IMR-90 (cell line): Measurements from ENCODE around the gene NIPAL1. TPM values are rescaled to one million over a fixed set of nuclear protein-coding genes. Genes with fewer than 3 reads are reported as not detected.

Experiments used
- ATAC-seq: fragments of 200-7000 bp; cut with Tn5 transposase; 2 replicates; pipeline ENCODE4 v1.9.1; 2020; ENCODE audit warnings: low read depth, mild to moderate bottlenecking, moderate library complexity
- BruUV-seq: library from RNA; stranded (reverse); fragments of 400-500 nt; replicated peaks from 2 replicates; lab custom pipeline; 2021; lab: Mats Ljungman, UMichigan
- CTCF ChIA-PET: fragments of 300-600 bp; formaldehyde crosslinking; extraction: SDS; loops from one replicate; lab custom pipeline; 2021; ENCODE audit warnings: antibody characterized with exemption; lab: Yijun Ruan, JAX
- POLR2A ChIA-PET: fragments of 300-600 bp; sonication (Branson Sonifier 250); formaldehyde crosslinking; loops from one replicate; lab custom pipeline; 2022; ENCODE audit warnings: antibody characterized with exemption; ENCODE audit not compliant: unreplicated experiment; lab: Charles Lee
- DNase-seq: peaks from one replicate; pipeline ENCODE4 v3.0.0; 2013
- H2AFZ ChIP-seq: replicated peaks from 2 replicates; pipeline ENCODE3; 2013; ENCODE audit warnings: low read length, mild to moderate bottlenecking; ENCODE audit not compliant: poor library complexity
- H2AK5ac ChIP-seq: 2 replicates; pipeline ENCODE4 v1.6.1; 2013; ENCODE audit warnings: low read depth, low read length, inconsistent platforms
- H2AK9ac ChIP-seq: replicated peaks from 2 replicates; pipeline ENCODE3; 2013; ENCODE audit warnings: mild to moderate bottlenecking, low read depth, low read length, moderate library complexity; ENCODE audit not compliant: poor library complexity
- H2BK120ac ChIP-seq: 2 replicates; pipeline ENCODE4 v1.6.1; 2013; ENCODE audit warnings: low read depth, low read length, inconsistent platforms
- H2BK15ac ChIP-seq: 3 replicates; pipeline ENCODE4 v1.6.1; 2013; ENCODE audit warnings: low read depth, low read length, inconsistent platforms
- H2BK20ac ChIP-seq: 2 replicates; pipeline ENCODE4 v1.6.1; 2013; ENCODE audit warnings: low read depth, mild to moderate bottlenecking, inconsistent platforms, low read length, moderate library complexity
- H2BK5ac ChIP-seq: 2 replicates; pipeline ENCODE4 v1.6.1; 2013; ENCODE audit warnings: mild to moderate bottlenecking, low read depth, low read length, inconsistent platforms; ENCODE audit not compliant: poor library complexity, severe bottlenecking
- H3K14ac ChIP-seq: replicated peaks from 2 replicates; pipeline ENCODE4 v1.6.1; 2013; ENCODE audit warnings: low read depth, low read length, inconsistent platforms
- H3K18ac ChIP-seq: 2 replicates; pipeline ENCODE4 v1.6.1; 2013; ENCODE audit warnings: low read depth, low read length, control low read depth
- H3K23ac ChIP-seq: 2 replicates; pipeline ENCODE4 v1.6.1; 2013; ENCODE audit warnings: low read depth, low read length, inconsistent platforms
- H3K27ac ChIP-seq: 2 replicates; pipeline ENCODE4 v1.5.1; 2013; ENCODE audit warnings: mild to moderate bottlenecking, control low read depth, low read length; ENCODE audit not compliant: insufficient read depth
- H3K27me3 ChIP-seq: 2 replicates; pipeline ENCODE4 v1.6.1; 2013; ENCODE audit warnings: low read length; ENCODE audit not compliant: control insufficient read depth, insufficient read depth
- H3K36me3 ChIP-seq: 2 replicates; pipeline ENCODE4 v1.6.1; 2013; ENCODE audit warnings: low read length, mixed read lengths; ENCODE audit not compliant: control insufficient read depth, insufficient read depth
- H3K4ac ChIP-seq: 2 replicates; pipeline ENCODE4 v1.6.1; 2013; ENCODE audit warnings: low read depth, low read length, inconsistent platforms
- H3K4me1 ChIP-seq: 2 replicates; pipeline ENCODE4 v1.6.1; 2013; ENCODE audit warnings: low read length, mixed read lengths; ENCODE audit not compliant: control insufficient read depth, insufficient read depth
- H3K4me2 ChIP-seq: 2 replicates; pipeline ENCODE4 v1.6.1; 2013; ENCODE audit warnings: low read depth, mild to moderate bottlenecking, control low read depth, low read length, moderate library complexity
- H3K4me3 ChIP-seq: 2 replicates; pipeline ENCODE4 v1.5.1; 2013; ENCODE audit warnings: low read depth, mild to moderate bottlenecking, control low read depth, low read length, moderate library complexity; ENCODE audit not compliant: insufficient read depth
- H3K56ac ChIP-seq: 2 replicates; pipeline ENCODE4 v1.6.1; 2013; ENCODE audit warnings: low read length, inconsistent platforms; ENCODE audit not compliant: insufficient read depth; ENCODE audit errors: extremely low read depth
- H3K79me1 ChIP-seq, 2 experiments: 2 replicates each; pipeline ENCODE4 v1.6.1; 2013; ENCODE audit warnings: low read length in 2 of 2, inconsistent platforms in 1 of 2, low read depth in 1 of 2
- H3K9ac ChIP-seq: 2 replicates; pipeline ENCODE4 v1.6.1; 2013; ENCODE audit warnings: low read depth, low read length, control low read depth
- H3K9me1 ChIP-seq: 2 replicates; pipeline ENCODE4 v1.6.1; 2013; ENCODE audit warnings: low read length, inconsistent platforms; ENCODE audit not compliant: insufficient read depth
- H3K9me3 ChIP-seq: 2 replicates; pipeline ENCODE4 v1.6.1; 2013; ENCODE audit warnings: low read length; ENCODE audit not compliant: control insufficient read depth, insufficient read depth
- H4K20me1 ChIP-seq: 2 replicates; pipeline ENCODE4 v1.6.1; 2013; ENCODE audit warnings: low read length, inconsistent platforms; ENCODE audit not compliant: insufficient read depth
- H4K5ac ChIP-seq: 2 replicates; pipeline ENCODE4 v1.6.1; 2013; ENCODE audit warnings: mild to moderate bottlenecking, low read depth, low read length, control low read depth
- H4K8ac ChIP-seq, 2 experiments: 2 replicates each; pipeline ENCODE4 v1.6.1; 2013; ENCODE audit warnings: low read depth in 2 of 2, low read length in 2 of 2, control low read depth in 1 of 2, inconsistent platforms in 1 of 2
- H4K91ac ChIP-seq: 2 replicates; pipeline ENCODE4 v1.6.1; 2013; ENCODE audit warnings: low read depth, low read length, inconsistent platforms; ENCODE audit not compliant: insufficient read depth
- BHLHE40 ChIP-seq: fragments of 150-350 bp; IDR thresholded peaks from 2 replicates; pipeline ENCODE4 v1.6.1; 2016; ENCODE audit warnings: mild to moderate bottlenecking, low read depth, low read length
- CEBPB ChIP-seq: IDR thresholded peaks from 2 replicates; pipeline ENCODE4 v1.6.1; 2012; ENCODE audit warnings: low read depth, low read length, improper control_type of control experiment
- MAFK ChIP-seq: IDR thresholded peaks from 2 replicates; pipeline ENCODE4 v1.6.1; 2012; ENCODE audit warnings: low read depth, low read length, improper control_type of control experiment
- MAZ ChIP-seq: IDR thresholded peaks from 2 replicates; pipeline ENCODE4 v1.6.1; 2012; ENCODE audit warnings: low read depth, mild to moderate bottlenecking, low read length, improper control_type of control experiment, moderate library complexity, borderline replicate concordance
- MXI1 ChIP-seq: IDR thresholded peaks from 2 replicates; pipeline ENCODE4 v1.6.1; 2012; ENCODE audit warnings: low read depth, mild to moderate bottlenecking, low read length, moderate library complexity, borderline replicate concordance
- WGBS, 2 experiments: methylation state at CpG; one replicate each; pipeline versions ENCODE4 v1.1.5 to v1.1.7; 2013; ENCODE audit warnings: missing lambda C conversion rate in 2 of 2; ENCODE audit not compliant: insufficient read length in 1 of 2; ENCODE audit errors: extremely low coverage in 2 of 2; 5-methylcytosine and 5-hydroxymethylcytosine counted together
- dilution Hi-C: fragments of 300-500 bp; cut with HindIII; formaldehyde crosslinking; loops from one replicate; pipeline ENCODE4 v1.14.3; 2018; ENCODE audit warnings: low sequenced_read_pairs; ENCODE audit not compliant: unreplicated experiment
- in situ Hi-C: fragments of 300-500 bp; cut with MboI; formaldehyde crosslinking; loops from 3 replicates; pipeline ENCODE4 v1.14.3; 2019; ENCODE audit warnings: low sequenced_read_pairs, inconsistent platforms, mixed read lengths
- intact Hi-C: fragments of 100-400 bp; cut with micrococcal nuclease; formaldehyde crosslinking; loops from 2 replicates; pipeline ENCODE4 v1.10.0; 2022
- polyA plus RNA-seq, 3 experiments: library from polyadenylated mRNA; depleted of rRNA; stranded (reverse); fragments of >200 nt; gene quantifications; 2 replicates each; pipeline ENCODE4 v1.2.3, GENCODE V29; 2012; ENCODE audit warnings: low replicate concordance in 1 of 3
- total RNA-seq: library from RNA; depleted of rRNA; stranded (reverse); fragments of >200 nt; gene quantifications from 2 replicates; pipeline ENCODE4 v1.2.3, GENCODE V29; 2012
- TF ChIP-seq, protein P1 (sequence below): conservative IDR thresholded peaks from 2 replicates; pipeline ENCODE4 v1.5.1; 2012; ENCODE audit warnings: mild to moderate bottlenecking, low read depth, low read length, improper control_type of control experiment

Gene NIPAL1
- total and polyA plus RNA-seq, 2 of the 4 experiments (the other 2 are of a cell fraction) = 0.89 to 1.1 TPM

DNA sequence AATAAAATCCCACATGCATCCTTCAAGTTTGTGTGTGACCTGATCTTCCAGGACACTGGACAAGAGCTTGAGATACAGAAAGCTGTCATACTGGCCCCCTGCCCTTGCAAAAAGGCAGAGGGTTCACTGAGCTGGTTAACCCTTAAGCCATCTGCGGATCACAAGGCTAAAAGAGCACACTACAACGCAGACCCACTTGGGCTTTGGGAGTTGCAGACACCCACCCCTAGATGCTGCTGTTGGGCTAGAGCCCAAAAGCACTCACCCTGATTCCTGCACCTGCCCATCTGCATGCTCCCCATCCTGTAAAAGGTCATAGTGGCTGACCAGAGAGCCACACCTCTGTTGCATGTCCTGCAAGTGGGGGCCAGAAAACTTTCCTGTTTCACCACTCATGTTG lies 66.4 kb downstream of the NIPAL1 start:
- Histone ChIP-seq H3K4me3 (no peak overlapping the region), H3K9me1 (no peaks in the 10 kb centered on the region), H4K91ac (no peak overlapping the region), H3K9me3 (no peaks in the 10 kb centered on the region), H3K4me1 (no peaks in the 10 kb centered on the region), H3K4me2 (no peak overlapping the region), H2AK9ac (no peak overlapping the region), H2BK120ac (no peak overlapping the region), H3K4ac (no peak overlapping the region), H3K79me1 (no peaks in the 10 kb centered on the region), H3K9ac (no peak overlapping the region), H2BK5ac (no peak overlapping the region), H4K8ac (no peak overlapping the region), H4K5ac (no peak overlapping the region), H3K14ac (no peak overlapping the region), H3K27ac (no peak overlapping the region), H4K20me1 (no peaks in the 10 kb centered on the region), H3K36me3 (no peaks in the 10 kb centered on the region), H2BK15ac (no peak overlapping the region), H2AK5ac (no peak overlapping the region), H2AFZ (no peak overlapping the region), H3K56ac (no peak overlapping the region), H3K27me3 (no peaks in the 10 kb centered on the region; the same call in none of the 2 replicates), H2BK20ac (no peak overlapping the region), H3K23ac (no peak overlapping the region), H3K18ac (no peak overlapping the region)
- intact Hi-C loops = loop anchor here (5.0 kb wide), 1 partner anchor 46 kb away; no protein-coding TSS in a partner anchor
- dilution Hi-C loops = no loop called here
- no TSS peak for BruUV-seq
- DNase-seq (no peak), ATAC-seq (no peak)
- CTCF ChIA-PET = no interaction called here
- in situ Hi-C loops = loop anchor here (10.0 kb wide), 1 partner anchor 398 kb away; no protein-coding TSS in a partner anchor
- no peak for TF ChIP-seq CEBPB
- TF ChIP-seq MXI1 = no peak
- no peak for TF ChIP-seq MAFK
- TF ChIP-seq BHLHE40 = no peak
- no peak for TF ChIP-seq MAZ
- TF ChIP-seq, protein P1, sequence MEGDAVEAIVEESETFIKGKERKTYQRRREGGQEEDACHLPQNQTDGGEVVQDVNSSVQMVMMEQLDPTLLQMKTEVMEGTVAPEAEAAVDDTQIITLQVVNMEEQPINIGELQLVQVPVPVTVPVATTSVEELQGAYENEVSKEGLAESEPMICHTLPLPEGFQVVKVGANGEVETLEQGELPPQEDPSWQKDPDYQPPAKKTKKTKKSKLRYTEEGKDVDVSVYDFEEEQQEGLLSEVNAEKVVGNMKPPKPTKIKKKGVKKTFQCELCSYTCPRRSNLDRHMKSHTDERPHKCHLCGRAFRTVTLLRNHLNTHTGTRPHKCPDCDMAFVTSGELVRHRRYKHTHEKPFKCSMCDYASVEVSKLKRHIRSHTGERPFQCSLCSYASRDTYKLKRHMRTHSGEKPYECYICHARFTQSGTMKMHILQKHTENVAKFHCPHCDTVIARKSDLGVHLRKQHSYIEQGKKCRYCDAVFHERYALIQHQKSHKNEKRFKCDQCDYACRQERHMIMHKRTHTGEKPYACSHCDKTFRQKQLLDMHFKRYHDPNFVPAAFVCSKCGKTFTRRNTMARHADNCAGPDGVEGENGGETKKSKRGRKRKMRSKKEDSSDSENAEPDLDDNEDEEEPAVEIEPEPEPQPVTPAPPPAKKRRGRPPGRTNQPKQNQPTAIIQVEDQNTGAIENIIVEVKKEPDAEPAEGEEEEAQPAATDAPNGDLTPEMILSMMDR = no peak
- POLR2A ChIA-PET = no interaction called here
- 68% methylated on average over 2 of the region's 2 CpGs; no CpG with 5 or more reads in 1 of the 2 experiments for WGBS, 2 experiments
